Hepatocyte (in vitro differentiated cells): Measurements from ENCODE around the gene NRDC. TPM values are rescaled to one million over a fixed set of nuclear protein-coding genes. Genes with fewer than 3 reads are reported as not detected.

Source experiments
- DNase-seq: peaks from one replicate; pipeline ENCODE4 v3.0.0-alpha.2; 2016; ENCODE audit warnings: low spot score
- H2AFZ ChIP-seq: fragments of 200-600 bp; sonication (generic); 2 replicates; pipeline ENCODE4 v1.6.0; 2016; ENCODE audit warnings: antibody characterized with exemption, mild to moderate bottlenecking
- H3K27ac ChIP-seq: fragments of 200-600 bp; sonication (generic); 2 replicates; pipeline ENCODE4 v1.5.1; 2016; ENCODE audit warnings: mild to moderate bottlenecking
- H3K27me3 ChIP-seq: fragments of 200-600 bp; sonication (generic); 2 replicates; pipeline ENCODE4 v1.6.1; 2016
- H3K36me3 ChIP-seq: fragments of 200-600 bp; sonication (generic); replicated peaks from 2 replicates; pipeline ENCODE4 v1.5.1; 2016; ENCODE audit warnings: low read depth; ENCODE audit not compliant: insufficient read depth
- H3K4me1 ChIP-seq: fragments of 200-600 bp; sonication (generic); 2 replicates; pipeline ENCODE4 v1.5.1; 2016; ENCODE audit warnings: mild to moderate bottlenecking, moderate library complexity; ENCODE audit not compliant: insufficient read depth
- H3K4me2 ChIP-seq: fragments of 200-600 bp; sonication (generic); 2 replicates; pipeline ENCODE4 v1.6.0; 2016
- H3K4me3 ChIP-seq: fragments of 200-600 bp; sonication (generic); 2 replicates; pipeline ENCODE4 v1.5.1; 2016; ENCODE audit warnings: mild to moderate bottlenecking
- H3K79me2 ChIP-seq: fragments of 200-600 bp; sonication (generic); 2 replicates; pipeline ENCODE4 v1.6.0; 2017; ENCODE audit warnings: mild to moderate bottlenecking
- H3K9me2 ChIP-seq: fragments of 200-600 bp; sonication (generic); replicated peaks from 2 replicates; pipeline ENCODE4 v1.6.0; 2017; ENCODE audit warnings: mild to moderate bottlenecking; ENCODE audit not compliant: insufficient read depth
- H3K9me3 ChIP-seq: fragments of 200-600 bp; sonication (generic); 2 replicates; pipeline ENCODE4 v1.5.1; 2016; ENCODE audit warnings: low read depth, mild to moderate bottlenecking
- H4K20me1 ChIP-seq: fragments of 200-600 bp; sonication (generic); 2 replicates; pipeline ENCODE4 v1.6.0; 2016; ENCODE audit warnings: mild to moderate bottlenecking; ENCODE audit not compliant: insufficient read depth, poor library complexity, severe bottlenecking
- EZH2 ChIP-seq: fragments of 200-600 bp; sonication (generic); IDR thresholded peaks from 2 replicates; pipeline ENCODE4 v1.6.1; 2016; ENCODE audit warnings: antibody characterized with exemption, mild to moderate bottlenecking, borderline replicate concordance
- EZH2phosphoT487 ChIP-seq: fragments of 200-600 bp; sonication (generic); IDR thresholded peaks from one replicate; pipeline ENCODE4 v1.6.1; 2018; ENCODE audit warnings: antibody characterized with exemption, mild to moderate bottlenecking, low read depth, moderate library complexity; ENCODE audit not compliant: unreplicated experiment, severe bottlenecking
- WGBS: methylation state at CpG from one replicate; pipeline ENCODE4 v1.1.6; 2016; ENCODE audit warnings: low lambda C conversion rate; ENCODE audit errors: missing lambda C conversion rate; 5-methylcytosine and 5-hydroxymethylcytosine counted together
- polyA plus RNA-seq: library from polyadenylated mRNA; unstranded; fragments of >200 nt; fragmentation: Nextera tagmentation; extraction: Ambion mirVana; gene quantifications from 2 replicates; pipeline ENCODE4 v1.2.1, GENCODE V29; 2016
- total RNA-seq: library from RNA; depleted of rRNA; stranded (reverse); fragments of >200 nt; gene quantifications from 2 replicates; pipeline ENCODE4 v1.2.3, GENCODE V29; 2014
- TF ChIP-seq, protein P1 (sequence below): fragments of 200-600 bp; sonication (generic); IDR thresholded peaks from 2 replicates; pipeline ENCODE4 v1.5.1; 2016; ENCODE audit warnings: antibody characterized with exemption, mild to moderate bottlenecking; ENCODE audit not compliant: poor library complexity

Gene NRDC
- total and polyA plus RNA-seq, 2 experiments from 2014 or later: 82.2 to 89.4 TPM

DNA sequence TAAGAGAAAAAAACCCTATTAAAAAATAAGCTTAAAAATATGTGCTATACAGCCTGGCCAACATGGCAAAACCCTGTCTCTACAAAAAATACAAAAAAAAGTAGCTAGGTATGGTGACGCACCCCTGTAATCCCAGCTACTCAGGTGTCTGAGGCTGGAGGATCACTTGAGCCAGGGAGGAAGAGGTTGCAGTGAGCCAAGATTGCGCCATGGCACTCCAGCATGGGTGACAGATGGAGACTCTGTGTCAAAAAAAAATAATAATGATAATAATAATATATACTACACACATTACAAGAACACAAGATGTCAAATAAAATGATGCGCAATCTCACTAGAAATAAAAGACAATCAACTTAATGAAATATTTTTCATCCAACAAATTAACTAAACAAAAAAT, 22.9 kb downstream of the NRDC start:
- H3K27me3 ChIP-seq: no peaks in the 10 kb centered on the region
- H3K4me2 ChIP-seq: no peak overlapping the region
- DNase-seq: no peak
- no peak overlapping the region for H2AFZ ChIP-seq
- H4K20me1 ChIP-seq: no peaks in the 10 kb centered on the region
- peaks cover 5% of the 10 kb centered on the region for H3K4me1 ChIP-seq
- peaks cover 52% of the 10 kb centered on the region for H3K79me2 ChIP-seq
- H3K9me3 ChIP-seq: no peaks in the 10 kb centered on the region
- no peaks in the 10 kb centered on the region for H3K36me3 ChIP-seq
- 96% methylated on average over 3 of the region's 3 CpGs for WGBS
- no peak overlapping the region for H3K4me3 ChIP-seq
- TF ChIP-seq, protein P1, sequence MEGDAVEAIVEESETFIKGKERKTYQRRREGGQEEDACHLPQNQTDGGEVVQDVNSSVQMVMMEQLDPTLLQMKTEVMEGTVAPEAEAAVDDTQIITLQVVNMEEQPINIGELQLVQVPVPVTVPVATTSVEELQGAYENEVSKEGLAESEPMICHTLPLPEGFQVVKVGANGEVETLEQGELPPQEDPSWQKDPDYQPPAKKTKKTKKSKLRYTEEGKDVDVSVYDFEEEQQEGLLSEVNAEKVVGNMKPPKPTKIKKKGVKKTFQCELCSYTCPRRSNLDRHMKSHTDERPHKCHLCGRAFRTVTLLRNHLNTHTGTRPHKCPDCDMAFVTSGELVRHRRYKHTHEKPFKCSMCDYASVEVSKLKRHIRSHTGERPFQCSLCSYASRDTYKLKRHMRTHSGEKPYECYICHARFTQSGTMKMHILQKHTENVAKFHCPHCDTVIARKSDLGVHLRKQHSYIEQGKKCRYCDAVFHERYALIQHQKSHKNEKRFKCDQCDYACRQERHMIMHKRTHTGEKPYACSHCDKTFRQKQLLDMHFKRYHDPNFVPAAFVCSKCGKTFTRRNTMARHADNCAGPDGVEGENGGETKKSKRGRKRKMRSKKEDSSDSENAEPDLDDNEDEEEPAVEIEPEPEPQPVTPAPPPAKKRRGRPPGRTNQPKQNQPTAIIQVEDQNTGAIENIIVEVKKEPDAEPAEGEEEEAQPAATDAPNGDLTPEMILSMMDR: no peak
- no peak for TF ChIP-seq EZH2
- no peak for TF ChIP-seq EZH2phosphoT487
- no peak overlapping the region for H3K27ac ChIP-seq
- no peaks in the 10 kb centered on the region for H3K9me2 ChIP-seq

DNA sequence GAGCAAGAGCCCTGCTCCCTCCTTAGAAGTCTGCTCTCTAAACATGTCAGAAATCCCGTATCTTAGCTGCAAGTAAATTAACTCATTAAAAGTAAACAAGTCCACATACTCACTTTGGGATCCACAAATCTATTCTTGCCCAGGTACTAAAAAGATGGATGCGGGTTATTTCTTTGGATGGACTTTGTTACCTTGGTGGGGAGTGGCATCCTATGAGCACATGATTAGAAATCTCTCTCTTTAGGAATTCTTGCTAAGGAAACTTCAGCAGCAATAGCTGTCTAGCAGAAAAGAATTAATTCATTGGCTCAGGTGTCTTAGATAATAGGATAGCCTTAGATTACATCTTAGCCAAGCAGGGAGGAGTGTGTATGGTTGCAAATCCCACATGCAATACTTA, 25.2 kb downstream of the NRDC start:
- peak; percentile 28 for DNase-seq
- Histone ChIP-seq H2AFZ (no peak overlapping the region), H3K4me2 (no peak overlapping the region), H4K20me1 (no peaks in the 10 kb centered on the region), H3K36me3 (no peaks in the 10 kb centered on the region), H3K4me1 (peaks cover 5% of the 10 kb centered on the region), H3K9me2 (no peaks in the 10 kb centered on the region), H3K27ac (peak overlapping the region; percentile 54), H3K9me3 (no peaks in the 10 kb centered on the region), H3K79me2 (peaks cover 39% of the 10 kb centered on the region), H3K27me3 (no peaks in the 10 kb centered on the region), H3K4me3 (no peak overlapping the region)
- TF ChIP-seq, protein P1: no peak
- TF ChIP-seq EZH2phosphoT487: no peak
- TF ChIP-seq EZH2: no peak
- 76% methylated on average over 2 of the region's 2 CpGs for WGBS

GRCh38 chr1:51851882-51852396, 26.6 kb downstream of the NRDC start:
- TF ChIP-seq EZH2 (no peak), EZH2phosphoT487 (no peak)
- TF ChIP-seq, protein P1: no peak
- no peaks in the 10 kb centered on the region for H3K36me3 ChIP-seq
- H4K20me1 ChIP-seq: no peaks in the 10 kb centered on the region
- H3K9me3 ChIP-seq: no peaks in the 10 kb centered on the region
- WGBS: 91% methylated on average over 5 of the region's 5 CpGs
- peaks cover 5% of the 10 kb centered on the region for H3K4me1 ChIP-seq
- H3K4me2 ChIP-seq: no peak overlapping the region
- H3K27me3 ChIP-seq: no peaks in the 10 kb centered on the region
- peaks cover 37% of the 10 kb centered on the region for H3K79me2 ChIP-seq
- DNase-seq: no peak
- no peaks in the 10 kb centered on the region for H3K9me2 ChIP-seq
- H2AFZ ChIP-seq: no peak overlapping the region
- H3K27ac ChIP-seq: no peak overlapping the region
- H3K4me3 ChIP-seq: no peak overlapping the region
